ENCODE data around the gene ITGB8. TPM values are rescaled to one million over a fixed set of nuclear protein-coding genes. Genes with fewer than 3 reads are reported as not detected.

ITGB8 gene
- total and polyA plus RNA-seq, 2 experiments from 2014 or later = 0.71 to 3.0 TPM

- Histone ChIP-seq H4K20me1 (replicated peaks; ENCODE audit: insufficient read depth) (no peaks in the 10 kb centered on the region), H3K4me1 (ENCODE audit: insufficient read depth) (no peaks in the 10 kb centered on the region), H3K79me2 (replicated peaks; ENCODE audit: insufficient read depth) (no peaks in the 10 kb centered on the region), H3K36me3 (ENCODE audit: insufficient read depth) (no peaks in the 10 kb centered on the region), H3F3A (replicated peaks; ENCODE audit: low read depth) (no peaks in the 10 kb centered on the region), H2AFZ (no peak overlapping the region), H3K9me2 (ENCODE audit: insufficient read depth) (no peaks in the 10 kb centered on the region; the same call in 1 of the 2 replicates), H3K27ac (ENCODE audit: low read depth) (no peak overlapping the region), H3K27me3 (ENCODE audit: insufficient read depth) (no peaks in the 10 kb centered on the region), H3K4me3 (no peak overlapping the region), H3K4me2 (no peak overlapping the region)
- H3K36me3 Mint-ChIP-seq (ENCODE audit: low read depth) = no peaks in the 10 kb centered on the region
- H3K4me3 Mint-ChIP-seq = no peak overlapping the region
- H3K4me1 Mint-ChIP-seq = no peaks in the 10 kb centered on the region
- peaks cover 2% of the 10 kb centered on the region for H3K27me3 Mint-ChIP-seq (ENCODE audit: insufficient read depth, low read depth, poor library complexity)
- ATAC-seq = no peak
- H3K9me3 Mint-ChIP-seq = no peaks in the 10 kb centered on the region; the same call in 2 of the 3 replicates
- no peak for TF ChIP-seq EZH2 (IDR thresholded peaks at IDR 0.05; ENCODE audit: low read depth, unreplicated experiment)
- no peak for TF ChIP-seq CREB1 (CRISPR knock-in tag; IDR thresholded peaks at IDR 0.05; ENCODE audit: low read depth)
- TF ChIP-seq ETS1 (IDR thresholded peaks at IDR 0.05) = no peak
- TF ChIP-seq JUNB (IDR thresholded peaks at IDR 0.05; ENCODE audit: unreplicated experiment) = no peak
- no peak for TF ChIP-seq POLR2AphosphoS5 (IDR thresholded peaks at IDR 0.05; ENCODE audit: low read depth)
- no peak for TF ChIP-seq CTCF (conservative IDR thresholded peaks at IDR 0.05; ENCODE audit: low read depth in 2 of 2)
- TF ChIP-seq EZH2phosphoT487 (IDR thresholded peaks at IDR 0.05; ENCODE audit: unreplicated experiment) = no peak
- no peak for TF ChIP-seq REST (IDR thresholded peaks at IDR 0.05; ENCODE audit: unreplicated experiment)
- no peak for TF ChIP-seq ZNF331 (CRISPR knock-in tag; IDR thresholded peaks at IDR 0.05; ENCODE audit: low read depth)
- no peak for TF ChIP-seq ZNF462 (CRISPR knock-in tag; IDR thresholded peaks at IDR 0.05)
- TF ChIP-seq ZNF114 (CRISPR knock-in tag; IDR thresholded peaks at IDR 0.05) = no peak
- no peak for TF ChIP-seq NANOG (IDR thresholded peaks at IDR 0.05; ENCODE audit: borderline replicate concordance)
- TF ChIP-seq STAT1 (IDR thresholded peaks at IDR 0.05; ENCODE audit: unreplicated experiment) = no peak
- no peak for DNase-seq (ENCODE audit: low spot score)
- H3K27ac Mint-ChIP-seq = no peak overlapping the region
These were observed 62.9 kb downstream of the ITGB8 start for GRCh38 chr7:20393616-20394015.

All from GM23338 (cell line).